COLO668 (cell line): ENCODE measurements around the gene PPP2R3B.

Source experiments
- DNase-seq: peaks from one replicate; lab custom pipeline; 2025; ENCODE audit not compliant: unreplicated experiment; lab: John Stamatoyannopoulos, UW

PPP2R3B gene

GRCh38 chrX:370963-371745 is 15.6 kb downstream of the PPP2R3B start:
- no peak for DNase-seq

- no peak for DNase-seq
Measured at GRCh38 chrX:370244-370962, 16.3 kb downstream of the PPP2R3B start.

GRCh38 chrX:369563-370101 is 17.1 kb downstream of the PPP2R3B start:
- no peak for DNase-seq

- no peak for DNase-seq
Measured at GRCh38 chrX:368811-369562, 17.7 kb downstream of the PPP2R3B start.

- no peak for DNase-seq
Measured at GRCh38 chrX:367866-368265, 18.8 kb downstream of the PPP2R3B start.

- DNase-seq: no peak
Measured at GRCh38 chrX:367349-367748, 19.4 kb downstream of the PPP2R3B start.

- DNase-seq: no peak
Measured at GRCh38 chrX:363621-364375, 22.9 kb downstream of the PPP2R3B start.

- no peak for DNase-seq
Measured at GRCh38 chrX:362937-363620, 23.6 kb downstream of the PPP2R3B start.

- DNase-seq: no peak
Measured at GRCh38 chrX:362351-362750, 24.4 kb downstream of the PPP2R3B start.

GRCh38 chrX:361231-362145 is 25.2 kb downstream of the PPP2R3B start:
- no peak for DNase-seq

- DNase-seq: no peak
Measured at GRCh38 chrX:360496-361150, 26.1 kb downstream of the PPP2R3B start.

- no peak for DNase-seq
Measured at GRCh38 chrX:358651-359143, 28.0 kb downstream of the PPP2R3B start.

GRCh38 chrX:357693-358471 is 28.8 kb downstream of the PPP2R3B start:
- DNase-seq: no peak

- no peak for DNase-seq
Measured at GRCh38 chrX:357035-357692, 29.5 kb downstream of the PPP2R3B start.

- DNase-seq: no peak
Measured at GRCh38 chrX:356385-357034, 30.2 kb downstream of the PPP2R3B start.

- no peak for DNase-seq
Measured at GRCh38 chrX:355329-356050, 31.2 kb downstream of the PPP2R3B start.
